DMS153 treated with DMSO at 0.1 percent for 48 hours (cell line): ENCODE results near the gene TNIP3.

ENCODE experiments used
- DNase-seq: peaks from one replicate; lab custom pipeline; 2025; ENCODE audit not compliant: unreplicated experiment; lab: John Stamatoyannopoulos, UW

Gene TNIP3

DNA sequence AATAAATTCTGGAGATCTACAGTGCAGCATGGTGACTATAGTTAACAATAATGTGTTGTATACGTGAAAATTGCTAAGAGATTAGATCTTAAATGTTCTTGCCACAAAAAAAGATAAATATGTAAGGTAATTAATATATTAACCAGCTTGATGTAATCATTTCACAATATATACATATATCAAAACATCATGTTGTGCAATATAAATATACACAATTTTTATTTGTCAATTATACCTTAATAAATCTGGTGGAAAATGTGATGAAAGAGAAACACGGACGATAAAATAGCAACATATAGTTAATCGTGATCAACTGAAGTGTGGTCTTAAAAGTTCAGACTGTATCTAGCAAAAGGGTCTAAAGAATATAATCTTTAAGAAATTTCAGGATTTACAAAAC lies 75.3 kb downstream of the TNIP3 start:
- no peak for DNase-seq
